ENCODE data around the gene DOK7.
"Not testable (repeated sequence)": the region's sequence is repeated elsewhere in the genome, so short reads cannot be mapped to it uniquely, and the experiment has no call there.

Gene DOK7

GRCh38 chr4:3502941-3503936 is 40.1 kb downstream of the DOK7 start:
- no peak for DNase-seq (ENCODE audit: low read depth)

- DNase-seq (ENCODE audit: low read depth): no peak
These were observed 42.1 kb downstream of the DOK7 start for GRCh38 chr4:3505231-3505630.

GRCh38 chr4:3508542-3508941 is 45.4 kb downstream of the DOK7 start:
- DNase-seq (ENCODE audit: low read depth): no peak

GRCh38 chr4:3510481-3510880 is 47.4 kb downstream of the DOK7 start:
- no peak for DNase-seq (ENCODE audit: low read depth)

GRCh38 chr4:3511187-3511586 is 48.1 kb downstream of the DOK7 start:
- no peak for DNase-seq (ENCODE audit: low read depth)

- DNase-seq (ENCODE audit: low read depth): not testable (repeated sequence)
These were observed 48.5 kb downstream of the DOK7 start for GRCh38 chr4:3511601-3512000.

- no peak for DNase-seq (ENCODE audit: low read depth)
These were observed 49.2 kb downstream of the DOK7 start for GRCh38 chr4:3512279-3512678.

- no peak for DNase-seq (ENCODE audit: low read depth)
These were observed 49.6 kb downstream of the DOK7 start for GRCh38 chr4:3512719-3513118.

GRCh38 chr4:3513807-3514206 is 50.7 kb downstream of the DOK7 start:
- DNase-seq (ENCODE audit: low read depth): no peak

- DNase-seq (ENCODE audit: low read depth): no peak
These were observed 51.2 kb downstream of the DOK7 start for GRCh38 chr4:3514221-3514780.

GRCh38 chr4:3514806-3515501 is 51.8 kb downstream of the DOK7 start:
- DNase-seq (ENCODE audit: low read depth): no peak

GRCh38 chr4:3515646-3516045 is 52.5 kb downstream of the DOK7 start:
- DNase-seq (ENCODE audit: low read depth): no peak

- DNase-seq (ENCODE audit: low read depth): no peak
These were observed 53.1 kb downstream of the DOK7 start for GRCh38 chr4:3516061-3516835.

- DNase-seq (ENCODE audit: low read depth): no peak
These were observed 54.0 kb downstream of the DOK7 start for GRCh38 chr4:3516836-3517730.

- no peak for DNase-seq (ENCODE audit: low read depth)
These were observed 54.8 kb downstream of the DOK7 start for GRCh38 chr4:3517731-3518510.

GRCh38 chr4:3518511-3518880 is 55.4 kb downstream of the DOK7 start:
- DNase-seq (ENCODE audit: low read depth): no peak

GRCh38 chr4:3518941-3519340 is 55.8 kb downstream of the DOK7 start:
- DNase-seq (ENCODE audit: low read depth): no peak

GRCh38 chr4:3519468-3520264 is 56.6 kb downstream of the DOK7 start:
- DNase-seq (ENCODE audit: low read depth): no peak

GRCh38 chr4:3520276-3520675 is 57.2 kb downstream of the DOK7 start:
- no peak for DNase-seq (ENCODE audit: low read depth)
